ENCODE measurements around the gene TMEM151B.

- TF ChIP-seq, protein P1, sequence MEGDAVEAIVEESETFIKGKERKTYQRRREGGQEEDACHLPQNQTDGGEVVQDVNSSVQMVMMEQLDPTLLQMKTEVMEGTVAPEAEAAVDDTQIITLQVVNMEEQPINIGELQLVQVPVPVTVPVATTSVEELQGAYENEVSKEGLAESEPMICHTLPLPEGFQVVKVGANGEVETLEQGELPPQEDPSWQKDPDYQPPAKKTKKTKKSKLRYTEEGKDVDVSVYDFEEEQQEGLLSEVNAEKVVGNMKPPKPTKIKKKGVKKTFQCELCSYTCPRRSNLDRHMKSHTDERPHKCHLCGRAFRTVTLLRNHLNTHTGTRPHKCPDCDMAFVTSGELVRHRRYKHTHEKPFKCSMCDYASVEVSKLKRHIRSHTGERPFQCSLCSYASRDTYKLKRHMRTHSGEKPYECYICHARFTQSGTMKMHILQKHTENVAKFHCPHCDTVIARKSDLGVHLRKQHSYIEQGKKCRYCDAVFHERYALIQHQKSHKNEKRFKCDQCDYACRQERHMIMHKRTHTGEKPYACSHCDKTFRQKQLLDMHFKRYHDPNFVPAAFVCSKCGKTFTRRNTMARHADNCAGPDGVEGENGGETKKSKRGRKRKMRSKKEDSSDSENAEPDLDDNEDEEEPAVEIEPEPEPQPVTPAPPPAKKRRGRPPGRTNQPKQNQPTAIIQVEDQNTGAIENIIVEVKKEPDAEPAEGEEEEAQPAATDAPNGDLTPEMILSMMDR (conservative IDR thresholded peaks at IDR 0.05; ENCODE audit: low read depth, low read length), result no peak
- TF ChIP-seq EZH2 (IDR thresholded peaks at IDR 0.05; ENCODE audit: low read length, unreplicated experiment) (no peak), EZH2phosphoT487 (IDR thresholded peaks at IDR 0.05; ENCODE audit: borderline replicate concordance, low read length) (no peak)
Observed at GRCh38 chr6:44307217-44307616, 37.0 kb downstream of the TMEM151B start.

Measured in PC-3 (cell line).